Esophagus mucosa (tissue), 1 donor: ENCODE measurements around the gene TNNI3. TPM values are rescaled to one million over a fixed set of nuclear protein-coding genes. Genes with fewer than 3 reads are reported as not detected.
A peak's percentile ranks its signal among the peaks of the same experiment; 100 is the strongest.
"Not testable (repeated sequence)": the region's sequence is repeated elsewhere in the genome, so short reads cannot be mapped to it uniquely, and the experiment has no call there.

ENCODE experiments used
- ATAC-seq: fragments of 200-7000 bp; cut with Tn5 transposase; one replicate; pipeline ENCODE4 v1.9.1; 2020
- total RNA-seq: library from RNA; stranded (reverse); gene quantifications from one replicate; pipeline ENCODE4 v1.2.4, GENCODE V29; 2023
- donor health status: DM: yes; HTN: yes; CAD: no.

The TNNI3 gene
- total RNA-seq, 1 donor from 2014 or later = not detected

GRCh38 chr19:55112246-55112776, 45.2 kb downstream of the TNNI3 start:
- ATAC-seq = no peak

GRCh38 chr19:55111238-55111831, 46.2 kb downstream of the TNNI3 start:
- no peak for ATAC-seq

GRCh38 chr19:55109527-55110291, 47.8 kb downstream of the TNNI3 start:
- no peak for ATAC-seq

- not testable (repeated sequence) for ATAC-seq
Observed at GRCh38 chr19:55107252-55107651, 50.3 kb downstream of the TNNI3 start.

GRCh38 chr19:55106591-55106990, 50.9 kb downstream of the TNNI3 start:
- peak; percentile 15 for ATAC-seq

GRCh38 chr19:55105237-55105636, 52.3 kb downstream of the TNNI3 start:
- ATAC-seq = no peak

- ATAC-seq = no peak
Observed at GRCh38 chr19:55103190-55103589, 54.3 kb downstream of the TNNI3 start.

Other genes starting within 250 kb of the TNNI3 start
- not detected for gene NLRP7, start 210.2 kb downstream of the TNNI3 start, total RNA-seq
- 71.6 TPM for gene NLRP2, start 191.4 kb downstream of the TNNI3 start, total RNA-seq
- gene GP6, start 119.5 kb downstream of the TNNI3 start, total RNA-seq = 0.40 TPM
- 33.7 TPM for gene RDH13, start 94.6 kb downstream of the TNNI3 start, total RNA-seq
- 199 TPM for gene EPS8L1, start 81.9 kb downstream of the TNNI3 start, total RNA-seq
- 33.3 TPM for gene PPP1R12C, start 40.1 kb downstream of the TNNI3 start, total RNA-seq
- gene TNNT1, start 8.5 kb downstream of the TNNI3 start, total RNA-seq = 9.4 TPM
- gene DNAAF3, start 8.9 kb upstream of the TNNI3 start, total RNA-seq = 1.9 TPM
- not detected for gene SYT5, start 22.6 kb upstream of the TNNI3 start, total RNA-seq
- gene PTPRH, start 51.8 kb upstream of the TNNI3 start, total RNA-seq = 3.6 TPM
- 1.8 TPM for gene TMEM86B, start 71.0 kb upstream of the TNNI3 start, total RNA-seq
- gene PPP6R1, start 101.3 kb upstream of the TNNI3 start, total RNA-seq = 47.4 TPM
- gene HSPBP1, start 122.4 kb upstream of the TNNI3 start, total RNA-seq = 31.2 TPM
- 0.28 TPM for gene BRSK1, start 126.3 kb upstream of the TNNI3 start, total RNA-seq
- gene TMEM150B, start 167.6 kb upstream of the TNNI3 start, total RNA-seq = not detected
- gene KMT5C, start 182.1 kb upstream of the TNNI3 start, total RNA-seq = 4.4 TPM
- 0.56 TPM for gene COX6B2, start 197.0 kb upstream of the TNNI3 start, total RNA-seq
- not detected for gene GARIN5B, start 205.5 kb upstream of the TNNI3 start, total RNA-seq
- 0.24 TPM for gene IL11, start 212.7 kb upstream of the TNNI3 start, total RNA-seq
- not detected for gene TMEM190, start 219.1 kb upstream of the TNNI3 start, total RNA-seq
- 25.6 TPM for gene TMEM238, start 226.6 kb upstream of the TNNI3 start, total RNA-seq
- 1,895 TPM for gene RPL28, start 228.2 kb upstream of the TNNI3 start, total RNA-seq